Astrocyte (in vitro differentiated cells and primary cell): ENCODE results near the gene CTNND2. TPM values are rescaled to one million over a fixed set of nuclear protein-coding genes. Genes with fewer than 3 reads are reported as not detected.
A peak's percentile ranks its signal among the peaks of the same experiment; 100 is the strongest.

Source experiments
- DNase-seq: peaks from one replicate; pipeline ENCODE4 v3.0.0-alpha.2; 2010; ENCODE audit warnings: low read depth
- FAIRE-seq: peaks from 2 replicates; lab custom pipeline; 2011; peaks lifted over from hg19 to GRCh38; lab: Jason Lieb, UNC
- H2AFZ ChIP-seq: 2 replicates; pipeline ENCODE4 v1.6.0; 2012; ENCODE audit warnings: low read depth, low read length, inconsistent platforms
- H3K27ac ChIP-seq: 2 replicates; pipeline ENCODE4 v1.5.1; 2011; ENCODE audit warnings: low read depth, low read length, inconsistent platforms
- H3K27me3 ChIP-seq: 2 replicates; pipeline ENCODE4 v1.6.0; 2011; ENCODE audit warnings: low read length, inconsistent platforms; ENCODE audit not compliant: insufficient read depth
- H3K36me3 ChIP-seq: 2 replicates; pipeline ENCODE4 v1.5.1; 2011; ENCODE audit warnings: low read length, inconsistent platforms; ENCODE audit not compliant: insufficient read depth
- H3K4me1 ChIP-seq: 2 replicates; pipeline ENCODE4 v1.5.1; 2011; ENCODE audit warnings: low read length, inconsistent platforms; ENCODE audit not compliant: insufficient read depth
- H3K4me2 ChIP-seq: 2 replicates; pipeline ENCODE4 v1.6.0; 2012; ENCODE audit warnings: low read length, inconsistent platforms
- H3K4me3 ChIP-seq: 2 replicates; pipeline ENCODE4 v1.5.1; 2011; ENCODE audit warnings: low read depth, mild to moderate bottlenecking, low read length, inconsistent platforms; ENCODE audit not compliant: insufficient read depth
- H3K79me2 ChIP-seq: 2 replicates; pipeline ENCODE4 v1.6.0; 2012; ENCODE audit warnings: mild to moderate bottlenecking, low read length, inconsistent platforms; ENCODE audit not compliant: insufficient read depth
- H3K9ac ChIP-seq: 2 replicates; pipeline ENCODE4 v1.6.0; 2012; ENCODE audit warnings: mild to moderate bottlenecking, low read length, inconsistent platforms
- H3K9me3 ChIP-seq: 2 replicates; pipeline ENCODE4 v1.5.1; 2012; ENCODE audit warnings: low read depth, mild to moderate bottlenecking, low read length, inconsistent platforms; ENCODE audit not compliant: insufficient read depth
- H4K20me1 ChIP-seq: 2 replicates; pipeline ENCODE4 v1.6.0; 2012; ENCODE audit warnings: low read length, inconsistent platforms; ENCODE audit not compliant: insufficient read depth
- H3K27ac Mint-ChIP-seq: one replicate; pipeline ENCODE4 v1.8.0; 2021; ENCODE audit warnings: mild to moderate bottlenecking, mixed read lengths; ENCODE audit not compliant: unreplicated experiment
- H3K27me3 Mint-ChIP-seq: one replicate; pipeline ENCODE4 v1.8.0; 2021; ENCODE audit warnings: low read depth, mixed read lengths; ENCODE audit not compliant: unreplicated experiment
- H3K36me3 Mint-ChIP-seq: one replicate; pipeline ENCODE4 v1.8.0; 2021; ENCODE audit warnings: low read depth, mixed read lengths; ENCODE audit not compliant: unreplicated experiment
- H3K4me1 Mint-ChIP-seq: one replicate; pipeline ENCODE4 v1.8.0; 2021; ENCODE audit warnings: low read depth, mixed read lengths; ENCODE audit not compliant: unreplicated experiment
- H3K4me3 Mint-ChIP-seq: one replicate; pipeline ENCODE4 v1.8.0; 2021; ENCODE audit warnings: mild to moderate bottlenecking, moderate library complexity, mixed read lengths; ENCODE audit not compliant: unreplicated experiment
- H3K9me3 Mint-ChIP-seq: one replicate; pipeline ENCODE4 v1.8.0; 2021; ENCODE audit warnings: mild to moderate bottlenecking, mixed read lengths; ENCODE audit not compliant: unreplicated experiment
- CTCF ChIP-seq: IDR thresholded peaks from 2 replicates; pipeline ENCODE4 v1.5.1; 2011; ENCODE audit warnings: low read depth, mild to moderate bottlenecking, inconsistent platforms, low read length, moderate library complexity; ENCODE audit not compliant: insufficient read depth
- EZH2 ChIP-seq: IDR thresholded peaks from 2 replicates; pipeline ENCODE4 v1.6.1; 2012; ENCODE audit warnings: mild to moderate bottlenecking, low read length, inconsistent platforms; ENCODE audit not compliant: insufficient read depth
- total RNA-seq: library from RNA; stranded (reverse); gene quantifications from 2 replicates; pipeline ENCODE4 v1.2.1, GENCODE V29; 2021

CTNND2 gene
- total RNA-seq, 1 donor from 2014 or later, result 4.5 TPM

DNA sequence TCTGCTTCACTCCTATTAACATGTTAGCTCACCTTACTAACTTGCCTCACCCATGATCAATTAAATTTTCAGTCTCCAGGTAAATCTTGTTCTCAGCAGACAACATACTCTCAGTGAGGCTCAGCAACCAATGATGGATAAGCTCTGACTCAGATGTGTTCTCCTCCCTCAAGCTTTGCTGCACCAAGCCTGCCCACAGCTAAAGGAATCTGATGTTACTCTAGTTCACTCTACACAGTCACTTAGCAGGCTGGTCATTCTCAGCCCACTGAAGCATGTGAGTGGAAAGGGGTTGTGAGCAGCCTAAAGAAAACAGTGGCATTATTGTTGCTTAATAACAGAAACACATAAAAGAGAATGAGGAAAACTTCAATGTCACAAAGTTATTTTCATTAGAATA, 37.3 kb upstream of the CTNND2 start:
- H3K9me3 Mint-ChIP-seq, result no peaks in the 10 kb centered on the region
- DNase-seq, result no peak
- no peak overlapping the region for H3K4me3 Mint-ChIP-seq
- Histone ChIP-seq H3K36me3 (no peaks in the 10 kb centered on the region), H3K4me3 (no peak overlapping the region), H2AFZ (no peak overlapping the region), H3K4me1 (no peaks in the 10 kb centered on the region), H3K4me2 (no peak overlapping the region), H3K27ac (no peak overlapping the region), H3K27me3 (no peaks in the 10 kb centered on the region), H4K20me1 (no peaks in the 10 kb centered on the region), H3K9ac (no peak overlapping the region), H3K9me3 (no peaks in the 10 kb centered on the region), H3K79me2 (no peaks in the 10 kb centered on the region)
- no peak overlapping the region for H3K27ac Mint-ChIP-seq
- H3K27me3 Mint-ChIP-seq, result no peaks in the 10 kb centered on the region
- no peaks in the 10 kb centered on the region for H3K4me1 Mint-ChIP-seq
- H3K36me3 Mint-ChIP-seq, result no peaks in the 10 kb centered on the region
- FAIRE-seq, result no peak
- TF ChIP-seq CTCF (no peak), EZH2 (no peak)

DNA sequence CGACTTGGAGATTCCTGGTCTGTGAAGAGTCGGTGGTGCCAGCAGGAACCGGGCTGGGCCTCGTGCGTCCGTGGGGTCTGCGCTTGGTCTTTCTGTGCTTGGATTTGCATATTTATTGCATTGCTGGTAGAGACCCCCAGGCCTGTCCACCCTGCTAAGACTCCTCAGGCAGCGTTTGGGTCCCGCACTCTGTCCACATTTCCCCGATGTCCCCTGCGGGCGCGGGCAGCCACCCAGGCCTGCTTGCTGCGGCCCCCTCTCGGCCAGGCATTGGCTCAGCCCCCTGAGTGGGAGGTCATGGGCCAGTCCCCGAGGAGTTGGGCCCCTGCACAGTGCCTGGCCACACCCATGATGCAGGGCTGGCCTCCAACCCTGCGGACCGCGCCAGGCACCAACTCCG, 27.4 kb upstream of the CTNND2 start:
- H3K27ac Mint-ChIP-seq, result no peak overlapping the region
- TF ChIP-seq EZH2 (no peak), CTCF (no peak)
- Histone ChIP-seq H3K79me2 (no peaks in the 10 kb centered on the region), H4K20me1 (no peaks in the 10 kb centered on the region), H3K27me3 (no peaks in the 10 kb centered on the region), H3K36me3 (no peaks in the 10 kb centered on the region), H3K27ac (no peak overlapping the region), H3K9me3 (no peaks in the 10 kb centered on the region), H3K4me3 (no peak overlapping the region), H2AFZ (no peak overlapping the region), H3K9ac (no peak overlapping the region), H3K4me1 (no peaks in the 10 kb centered on the region), H3K4me2 (no peak overlapping the region)
- no peak overlapping the region for H3K4me3 Mint-ChIP-seq
- H3K4me1 Mint-ChIP-seq, result peaks cover 7% of the 10 kb centered on the region
- peaks cover 2% of the 10 kb centered on the region for H3K27me3 Mint-ChIP-seq
- FAIRE-seq, result no peak
- peaks cover 3% of the 10 kb centered on the region for H3K36me3 Mint-ChIP-seq
- DNase-seq, result no peak
- H3K9me3 Mint-ChIP-seq, result peaks cover 6% of the 10 kb centered on the region

DNA sequence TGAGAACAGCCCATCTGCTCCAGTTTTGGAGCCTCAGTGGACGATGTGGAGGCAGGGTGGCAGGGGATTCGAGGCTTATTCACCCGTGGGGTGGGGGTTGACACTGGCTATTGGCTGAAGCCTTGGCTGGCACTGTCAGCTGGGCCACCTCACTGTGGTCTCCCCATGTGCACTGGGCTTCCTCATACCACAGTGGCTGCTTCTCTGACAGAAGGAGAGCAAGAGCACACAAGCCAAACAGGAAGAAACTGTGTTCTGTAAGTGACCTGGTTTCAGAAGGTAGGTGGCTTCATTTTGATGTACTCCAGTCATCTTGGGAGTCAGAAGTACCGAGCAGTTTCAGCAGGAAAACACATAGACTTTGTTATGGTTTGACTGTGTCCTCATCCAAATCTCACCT, 24.7 kb upstream of the CTNND2 start:
- Mint-ChIP-seq H3K4me1 (peaks cover 15% of the 10 kb centered on the region), H3K27me3 (peaks cover 2% of the 10 kb centered on the region)
- FAIRE-seq, result no peak

More for the DNA sequence above, 24.7 kb upstream of the CTNND2 start:
- Histone ChIP-seq H3K27ac (no peak overlapping the region), H3K9ac (no peak overlapping the region), H3K9me3 (no peaks in the 10 kb centered on the region), H2AFZ (no peak overlapping the region), H3K4me1 (no peaks in the 10 kb centered on the region), H3K4me3 (no peak overlapping the region), H3K79me2 (no peaks in the 10 kb centered on the region), H3K27me3 (no peaks in the 10 kb centered on the region), H4K20me1 (no peaks in the 10 kb centered on the region), H3K4me2 (no peak overlapping the region), H3K36me3 (no peaks in the 10 kb centered on the region)
- Mint-ChIP-seq H3K27ac (peak overlapping the region; percentile 62), H3K9me3 (peaks cover 8% of the 10 kb centered on the region), H3K36me3 (peaks cover 3% of the 10 kb centered on the region), H3K4me3 (no peak overlapping the region)
- TF ChIP-seq CTCF, result no peak
- no peak for DNase-seq
